ENCODE results near the gene MIS12.

Gene MIS12

GRCh38 chr17:5536866-5537650, 50.7 kb downstream of the MIS12 start:
- DNase-seq: no peak

GRCh38 chr17:5539286-5539685, 52.9 kb downstream of the MIS12 start:
- DNase-seq: no peak

GRCh38 chr17:5540321-5540720, 54.0 kb downstream of the MIS12 start:
- DNase-seq: no peak

All from hippocampal formation (tissue), 2 donors.